NK-92 (cell line): Measurements from ENCODE around the gene CDK14.

Experiments used
- DNase-seq: peaks from one replicate; lab custom pipeline; 2025; ENCODE audit not compliant: unreplicated experiment; lab: John Stamatoyannopoulos, UW

The CDK14 gene

GRCh38 chr7:90595801-90596670, at the start of gene CDK14:
TSS of gene CDK14 (plus strand) at chr7:90596321. CDS start at chr7:90596628, 307 bp downstream.
- DNase-seq: no peak

- DNase-seq: no peak
Observed at GRCh38 chr7:90551036-90551435, 45.1 kb upstream of the CDK14 start.

GRCh38 chr7:90552521-90552920, 43.6 kb upstream of the CDK14 start:
- no peak for DNase-seq

GRCh38 chr7:90560730-90561129, 35.4 kb upstream of the CDK14 start:
- DNase-seq: no peak

- DNase-seq: no peak
Observed at GRCh38 chr7:90563286-90563685, 32.8 kb upstream of the CDK14 start.

- DNase-seq: no peak
Observed at GRCh38 chr7:90564455-90564854, 31.7 kb upstream of the CDK14 start.

GRCh38 chr7:90568213-90568612, 27.9 kb upstream of the CDK14 start:
- no peak for DNase-seq

GRCh38 chr7:90569368-90569767, 26.8 kb upstream of the CDK14 start:
- DNase-seq: no peak

GRCh38 chr7:90570373-90570959, 25.7 kb upstream of the CDK14 start:
- no peak for DNase-seq

GRCh38 chr7:90574146-90574819, 21.8 kb upstream of the CDK14 start:
- DNase-seq: no peak

- no peak for DNase-seq
Observed at GRCh38 chr7:90574820-90575187, 21.3 kb upstream of the CDK14 start.

- no peak for DNase-seq
Observed at GRCh38 chr7:90579181-90579688, 16.9 kb upstream of the CDK14 start.

- no peak for DNase-seq
Observed at GRCh38 chr7:90580051-90580450, 16.1 kb upstream of the CDK14 start.

- DNase-seq: no peak
Observed at GRCh38 chr7:90582164-90582563, 14.0 kb upstream of the CDK14 start.

GRCh38 chr7:90584378-90584777, 11.7 kb upstream of the CDK14 start:
- no peak for DNase-seq

GRCh38 chr7:90586091-90586490, 10.0 kb upstream of the CDK14 start:
- no peak for DNase-seq

GRCh38 chr7:90587766-90588165, 8.4 kb upstream of the CDK14 start:
- DNase-seq: no peak

- DNase-seq: no peak
Observed at GRCh38 chr7:90592033-90592432, 4.1 kb upstream of the CDK14 start.

GRCh38 chr7:90593205-90593604, 2.9 kb upstream of the CDK14 start:
- no peak for DNase-seq

GRCh38 chr7:90594751-90595317, 1.3 kb upstream of the CDK14 start:
- DNase-seq: no peak

- DNase-seq: no peak
Observed at GRCh38 chr7:90595342-90595800, 750 bp upstream of the CDK14 start.
